Lower leg skin (tissue), 3 donors: ENCODE measurements around the gene EIF3F.

Experiments
- POLR2A ChIP-seq, 2 donors: fragments of 450-650 bp; IDR thresholded peaks; one replicate each; pipeline ENCODE4 v1.6.1; 2016 to 2017; ENCODE audit warnings: antibody characterized with exemption in 2 of 2, mild to moderate bottlenecking in 1 of 2, moderate library complexity in 1 of 2
- TF ChIP-seq, protein P1 (sequence below), 3 donors: fragments of 450-650 bp; IDR thresholded peaks; one replicate each; pipeline ENCODE4 v1.5.1; 2016; ENCODE audit warnings: antibody characterized with exemption in 3 of 3, mild to moderate bottlenecking in 3 of 3, moderate library complexity in 2 of 3

DNA sequence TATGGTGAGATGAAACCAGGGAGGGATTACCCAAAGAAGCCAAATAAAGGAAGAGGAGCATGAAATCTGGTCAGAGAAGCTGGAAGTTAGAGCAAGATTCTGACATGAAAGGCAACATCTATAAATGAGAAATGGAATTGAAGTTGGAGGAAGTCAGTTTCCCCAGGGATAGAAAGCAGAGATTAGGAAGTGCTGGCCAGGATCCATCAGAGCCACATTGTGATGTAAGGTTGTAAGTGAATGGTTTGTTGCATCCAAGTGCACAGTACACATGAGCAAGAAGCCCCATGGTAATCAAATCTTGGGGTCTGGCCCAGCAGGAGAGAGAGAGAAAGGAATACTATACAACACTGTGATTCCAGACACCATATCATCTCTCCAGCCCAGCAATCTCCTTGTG lies 15.3 kb upstream of the EIF3F start:
- TF ChIP-seq, protein P1, sequence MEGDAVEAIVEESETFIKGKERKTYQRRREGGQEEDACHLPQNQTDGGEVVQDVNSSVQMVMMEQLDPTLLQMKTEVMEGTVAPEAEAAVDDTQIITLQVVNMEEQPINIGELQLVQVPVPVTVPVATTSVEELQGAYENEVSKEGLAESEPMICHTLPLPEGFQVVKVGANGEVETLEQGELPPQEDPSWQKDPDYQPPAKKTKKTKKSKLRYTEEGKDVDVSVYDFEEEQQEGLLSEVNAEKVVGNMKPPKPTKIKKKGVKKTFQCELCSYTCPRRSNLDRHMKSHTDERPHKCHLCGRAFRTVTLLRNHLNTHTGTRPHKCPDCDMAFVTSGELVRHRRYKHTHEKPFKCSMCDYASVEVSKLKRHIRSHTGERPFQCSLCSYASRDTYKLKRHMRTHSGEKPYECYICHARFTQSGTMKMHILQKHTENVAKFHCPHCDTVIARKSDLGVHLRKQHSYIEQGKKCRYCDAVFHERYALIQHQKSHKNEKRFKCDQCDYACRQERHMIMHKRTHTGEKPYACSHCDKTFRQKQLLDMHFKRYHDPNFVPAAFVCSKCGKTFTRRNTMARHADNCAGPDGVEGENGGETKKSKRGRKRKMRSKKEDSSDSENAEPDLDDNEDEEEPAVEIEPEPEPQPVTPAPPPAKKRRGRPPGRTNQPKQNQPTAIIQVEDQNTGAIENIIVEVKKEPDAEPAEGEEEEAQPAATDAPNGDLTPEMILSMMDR (IDR thresholded peaks at IDR 0.05): no peak
- TF ChIP-seq POLR2A (IDR thresholded peaks at IDR 0.05): no peak
